Measurements from ENCODE around the gene ESPL1.

- TF ChIP-seq CTCF (IDR thresholded peaks at IDR 0.05) (no peak), POLR2A (IDR thresholded peaks at IDR 0.05) (no peak)
Observed at GRCh38 chr12:53244337-53244736, 23.8 kb upstream of the ESPL1 start.

All from prostate gland (tissue), 2 donors.